Measurements from ENCODE around the gene ZNF22.

Gene ZNF22

GRCh38 chr10:44965104-44965503 lies 35.6 kb upstream of the ZNF22 start:
- DNase-seq (ENCODE audit: low read depth): no peak

GRCh38 chr10:44965651-44966097 lies 35.0 kb upstream of the ZNF22 start:
- DNase-seq (ENCODE audit: low read depth): no peak

GRCh38 chr10:44966129-44966815 lies 34.5 kb upstream of the ZNF22 start:
- DNase-seq (ENCODE audit: low read depth): no peak

GRCh38 chr10:44966816-44967509 lies 33.8 kb upstream of the ZNF22 start:
- no peak for DNase-seq (ENCODE audit: low read depth)

GRCh38 chr10:44967616-44968015 lies 33.1 kb upstream of the ZNF22 start:
- DNase-seq (ENCODE audit: low read depth): no peak

GRCh38 chr10:44968091-44968490 lies 32.6 kb upstream of the ZNF22 start:
- no peak for DNase-seq (ENCODE audit: low read depth)

GRCh38 chr10:44968500-44969400 lies 32.0 kb upstream of the ZNF22 start:
- DNase-seq (ENCODE audit: low read depth): no peak

GRCh38 chr10:44969854-44970253 lies 30.9 kb upstream of the ZNF22 start:
- DNase-seq (ENCODE audit: low read depth): no peak

- DNase-seq (ENCODE audit: low read depth): no peak
Observed at GRCh38 chr10:44970812-44971395, 29.8 kb upstream of the ZNF22 start.

- DNase-seq (ENCODE audit: low read depth): no peak
Observed at GRCh38 chr10:44971434-44971833, 29.3 kb upstream of the ZNF22 start.

- no peak for DNase-seq (ENCODE audit: low read depth)
Observed at GRCh38 chr10:44971935-44972757, 28.6 kb upstream of the ZNF22 start.

- no peak for DNase-seq (ENCODE audit: low read depth)
Observed at GRCh38 chr10:44972874-44973306, 27.8 kb upstream of the ZNF22 start.

GRCh38 chr10:44973323-44974081 lies 27.2 kb upstream of the ZNF22 start:
- no peak for DNase-seq (ENCODE audit: low read depth)

GRCh38 chr10:44974082-44974627 lies 26.6 kb upstream of the ZNF22 start:
- no peak for DNase-seq (ENCODE audit: low read depth)

- DNase-seq (ENCODE audit: low read depth): peak; percentile 28
Observed at GRCh38 chr10:44974628-44975430, 25.9 kb upstream of the ZNF22 start.

- no peak for DNase-seq (ENCODE audit: low read depth)
Observed at GRCh38 chr10:44975431-44976331, 25.0 kb upstream of the ZNF22 start.

GRCh38 chr10:44976352-44977198 lies 24.1 kb upstream of the ZNF22 start:
- no peak for DNase-seq (ENCODE audit: low read depth)
